ENCODE measurements around the gene EEF1AKMT2. TPM values are rescaled to one million over a fixed set of nuclear protein-coding genes. Genes with fewer than 3 reads are reported as not detected.

EEF1AKMT2 gene
- total RNA-seq, 1 donor from 2014 or later: 17.9 TPM

DNA sequence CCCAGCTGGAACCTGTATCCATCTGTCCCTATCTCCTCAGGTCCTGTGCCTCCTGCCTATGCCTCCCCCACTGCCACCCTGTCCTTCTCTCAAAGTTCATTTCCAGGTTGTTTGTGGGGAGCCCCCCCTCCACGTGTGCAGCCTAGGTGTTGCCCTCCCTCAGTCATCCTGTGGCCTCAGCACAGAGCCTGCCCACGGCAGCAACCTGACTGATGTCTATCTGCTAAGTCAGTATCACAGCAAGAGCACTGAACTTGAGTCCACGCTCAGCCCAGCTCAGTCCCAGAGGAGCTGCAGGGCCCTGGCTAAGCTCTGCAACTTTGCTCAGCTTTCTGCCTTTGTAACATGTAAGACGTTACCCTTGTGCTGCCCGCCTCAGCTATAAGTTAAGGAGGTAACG lies 76.2 kb downstream of the EEF1AKMT2 start:
- no peak overlapping the region for H3K27ac ChIP-seq
- no peaks in the 10 kb centered on the region for H3K36me3 ChIP-seq
- peaks cover 72% of the 10 kb centered on the region for H3K4me1 ChIP-seq
- no peak for DNase-seq (ENCODE audit: extremely low spot score in 2 of 2)
- intact Hi-C loops (cut with DNase I): no loop called here
- TF ChIP-seq, protein P1, sequence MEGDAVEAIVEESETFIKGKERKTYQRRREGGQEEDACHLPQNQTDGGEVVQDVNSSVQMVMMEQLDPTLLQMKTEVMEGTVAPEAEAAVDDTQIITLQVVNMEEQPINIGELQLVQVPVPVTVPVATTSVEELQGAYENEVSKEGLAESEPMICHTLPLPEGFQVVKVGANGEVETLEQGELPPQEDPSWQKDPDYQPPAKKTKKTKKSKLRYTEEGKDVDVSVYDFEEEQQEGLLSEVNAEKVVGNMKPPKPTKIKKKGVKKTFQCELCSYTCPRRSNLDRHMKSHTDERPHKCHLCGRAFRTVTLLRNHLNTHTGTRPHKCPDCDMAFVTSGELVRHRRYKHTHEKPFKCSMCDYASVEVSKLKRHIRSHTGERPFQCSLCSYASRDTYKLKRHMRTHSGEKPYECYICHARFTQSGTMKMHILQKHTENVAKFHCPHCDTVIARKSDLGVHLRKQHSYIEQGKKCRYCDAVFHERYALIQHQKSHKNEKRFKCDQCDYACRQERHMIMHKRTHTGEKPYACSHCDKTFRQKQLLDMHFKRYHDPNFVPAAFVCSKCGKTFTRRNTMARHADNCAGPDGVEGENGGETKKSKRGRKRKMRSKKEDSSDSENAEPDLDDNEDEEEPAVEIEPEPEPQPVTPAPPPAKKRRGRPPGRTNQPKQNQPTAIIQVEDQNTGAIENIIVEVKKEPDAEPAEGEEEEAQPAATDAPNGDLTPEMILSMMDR (IDR thresholded peaks at IDR 0.05): no peak
- TF ChIP-seq POLR2A (IDR thresholded peaks at IDR 0.05): no peak
- H3K4me3 ChIP-seq: no peak overlapping the region
- no peaks in the 10 kb centered on the region for H3K27me3 ChIP-seq
- no peaks in the 10 kb centered on the region for H3K9me3 ChIP-seq

DNA sequence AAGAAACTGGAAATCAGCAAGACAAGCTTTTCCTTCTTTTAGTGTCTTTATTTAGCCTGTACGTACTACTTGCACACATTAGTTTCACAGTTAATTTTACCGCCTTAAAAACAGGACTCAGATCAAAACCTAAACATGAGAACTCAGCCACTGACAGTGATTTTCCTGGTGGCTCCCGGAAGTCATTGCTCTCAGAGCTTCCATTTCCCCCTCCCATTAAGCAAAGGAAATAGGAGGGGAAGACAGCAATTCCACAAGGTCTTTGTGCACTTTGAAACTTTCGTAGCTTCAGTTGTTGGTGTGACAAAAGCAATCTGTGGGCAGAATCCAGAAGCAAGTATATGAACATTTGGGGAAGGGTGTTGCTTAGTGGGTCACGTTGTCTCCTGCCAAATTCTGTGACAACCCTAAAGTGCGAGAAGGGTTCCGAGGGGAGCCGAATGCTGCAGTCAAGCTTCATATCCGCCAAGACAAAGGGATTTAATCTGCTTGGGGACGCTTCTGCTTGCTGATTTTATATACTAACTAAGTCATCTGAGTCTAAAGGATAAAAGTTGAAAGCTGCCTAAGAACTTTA lies 77.9 kb downstream of the EEF1AKMT2 start:
- peaks cover 73% of the 10 kb centered on the region for H3K4me1 ChIP-seq
- H3K36me3 ChIP-seq: no peaks in the 10 kb centered on the region
- peak overlapping the region; percentile 26 for H3K27ac ChIP-seq
- DNase-seq (ENCODE audit: extremely low spot score in 2 of 2): no peak
- H3K27me3 ChIP-seq: no peaks in the 10 kb centered on the region
- no peaks in the 10 kb centered on the region for H3K9me3 ChIP-seq
- H3K4me3 ChIP-seq: no peak overlapping the region
- intact Hi-C loops (cut with DNase I): no loop called here
- TF ChIP-seq POLR2AphosphoS5 (IDR thresholded peaks at IDR 0.05; ENCODE audit: insufficient read depth in 1 of 2, low read depth in 1 of 2) (no peak), POLR2A (IDR thresholded peaks at IDR 0.05) (no peak)
- TF ChIP-seq, protein P1 (IDR thresholded peaks at IDR 0.05): no peak

DNA sequence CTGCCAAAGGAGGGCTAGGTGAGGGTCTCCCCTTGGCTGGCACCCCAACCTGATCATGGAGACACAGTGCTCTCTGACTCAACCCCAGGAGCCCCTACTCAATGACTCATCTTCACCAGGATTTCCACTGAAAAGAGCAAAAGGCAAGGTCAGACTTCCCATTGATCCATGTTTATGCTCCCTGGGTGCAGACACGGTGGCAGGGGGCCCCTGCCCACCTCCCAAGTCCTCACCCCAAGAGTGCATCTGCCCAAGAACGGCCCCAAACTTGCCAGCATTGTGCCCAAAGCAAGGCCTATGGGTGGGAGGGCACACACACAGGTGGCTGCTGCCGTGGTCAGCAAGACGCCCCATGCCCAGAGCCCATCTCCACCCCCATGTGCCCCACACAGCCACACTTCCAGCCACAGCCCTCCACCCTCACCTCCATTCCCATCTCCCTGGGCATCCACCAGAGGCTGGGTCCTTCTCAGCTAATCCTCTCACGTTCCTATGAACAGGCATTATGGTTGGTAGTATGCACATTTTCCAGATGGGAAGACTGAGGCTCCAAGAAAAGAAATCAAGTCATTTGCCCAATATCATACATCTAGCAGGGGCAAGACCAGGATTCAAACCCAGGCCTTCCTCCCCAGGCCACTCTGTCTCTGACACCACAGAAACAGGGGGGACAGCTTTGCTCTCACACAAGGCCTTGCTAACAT lies 78.8 kb downstream of the EEF1AKMT2 start:
- no peaks in the 10 kb centered on the region for H3K9me3 ChIP-seq
- H3K4me3 ChIP-seq: no peak overlapping the region
- TF ChIP-seq POLR2AphosphoS5 (IDR thresholded peaks at IDR 0.05; ENCODE audit: insufficient read depth in 1 of 2, low read depth in 1 of 2): no peak
- TF ChIP-seq, protein P1 (IDR thresholded peaks at IDR 0.05): no peak
- TF ChIP-seq POLR2A (IDR thresholded peaks at IDR 0.05): no peak
- H3K4me1 ChIP-seq: peaks cover 73% of the 10 kb centered on the region
- no peaks in the 10 kb centered on the region for H3K36me3 ChIP-seq
- no peak overlapping the region for H3K27ac ChIP-seq
- intact Hi-C loops (cut with DNase I): no loop called here
- H3K27me3 ChIP-seq: no peaks in the 10 kb centered on the region
- DNase-seq (ENCODE audit: extremely low spot score in 2 of 2): no peak

DNA sequence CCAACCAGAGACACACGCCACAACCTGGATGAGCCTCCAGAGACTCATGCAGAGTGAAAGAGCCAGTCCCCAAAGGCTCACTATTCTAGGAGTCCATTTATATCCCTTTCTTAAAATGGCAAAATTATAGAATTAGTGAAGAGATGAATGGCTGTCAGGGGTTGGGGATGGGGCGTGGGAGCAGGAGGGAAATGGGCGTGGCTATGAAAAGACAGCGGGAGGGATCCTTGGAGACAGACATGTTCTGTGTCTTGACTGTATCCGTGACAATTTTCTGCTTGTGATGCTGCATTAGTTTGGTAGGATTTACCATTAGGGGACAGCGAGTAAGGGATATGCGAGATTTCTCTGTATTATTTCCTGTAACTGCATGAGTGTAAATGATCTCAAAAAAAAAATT lies 80.5 kb downstream of the EEF1AKMT2 start:
- H3K4me3 ChIP-seq: no peak overlapping the region
- no peaks in the 10 kb centered on the region for H3K27me3 ChIP-seq
- intact Hi-C loops (cut with DNase I): no loop called here
- TF ChIP-seq, protein P1 (IDR thresholded peaks at IDR 0.05): no peak
- TF ChIP-seq POLR2AphosphoS5 (IDR thresholded peaks at IDR 0.05; ENCODE audit: insufficient read depth in 1 of 2, low read depth in 1 of 2) (no peak), POLR2A (IDR thresholded peaks at IDR 0.05) (no peak)
- H3K36me3 ChIP-seq: peaks cover 0 to 4% of the 10 kb centered on the region in 2 donors
- no peak for DNase-seq (ENCODE audit: extremely low spot score in 2 of 2)
- H3K27ac ChIP-seq: peak overlapping the region; percentile 81
- H3K4me1 ChIP-seq: peaks cover 73% of the 10 kb centered on the region
- H3K9me3 ChIP-seq: no peaks in the 10 kb centered on the region

DNA sequence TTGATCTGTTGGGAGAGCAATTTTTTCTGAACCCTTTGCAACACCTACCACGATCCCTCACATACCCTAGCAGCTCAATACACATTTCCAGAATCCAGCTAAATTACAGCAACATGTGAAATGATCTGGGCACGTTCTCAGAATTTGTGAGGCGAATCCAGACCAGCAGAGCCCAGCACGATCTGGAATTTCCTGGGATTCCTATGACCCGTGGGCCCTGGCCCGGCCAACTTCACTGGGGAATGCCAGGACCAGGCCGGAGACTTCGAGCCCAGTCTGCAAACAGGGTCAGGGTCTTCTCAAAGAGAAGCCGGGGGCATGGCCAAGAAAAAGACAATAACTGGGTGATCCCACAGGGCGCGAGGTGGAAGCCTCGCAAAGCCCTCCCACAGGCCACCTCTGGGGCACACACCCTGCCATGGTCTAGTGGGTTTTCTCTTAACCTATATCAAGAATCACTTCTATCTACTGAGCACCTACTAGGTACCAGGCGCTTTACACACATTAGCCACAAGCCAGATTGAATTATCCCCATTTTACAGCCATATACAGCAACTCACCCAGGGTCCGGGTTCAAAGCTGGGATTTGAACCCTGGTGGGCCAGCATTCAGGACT lies 81.3 kb downstream of the EEF1AKMT2 start:
- H3K27ac ChIP-seq: peak overlapping the region; percentile 81
- H3K27me3 ChIP-seq: no peaks in the 10 kb centered on the region
- DNase-seq (ENCODE audit: extremely low spot score in 2 of 2): no peak
- peaks cover 0 to 12% of the 10 kb centered on the region in 2 donors for H3K36me3 ChIP-seq
- no peak overlapping the region for H3K4me3 ChIP-seq
- no peaks in the 10 kb centered on the region for H3K9me3 ChIP-seq
- intact Hi-C loops (cut with DNase I): no loop called here
- H3K4me1 ChIP-seq: peaks cover 74% of the 10 kb centered on the region
- no peak for TF ChIP-seq POLR2AphosphoS5 (IDR thresholded peaks at IDR 0.05; ENCODE audit: insufficient read depth in 1 of 2, low read depth in 1 of 2)

All from vagina (tissue), 2 donors.